ENCODE measurements around the gene APP.
"Not testable (repeated sequence)": the region's sequence is repeated elsewhere in the genome, so short reads cannot be mapped to it uniquely, and the experiment has no call there.

Gene APP

DNA sequence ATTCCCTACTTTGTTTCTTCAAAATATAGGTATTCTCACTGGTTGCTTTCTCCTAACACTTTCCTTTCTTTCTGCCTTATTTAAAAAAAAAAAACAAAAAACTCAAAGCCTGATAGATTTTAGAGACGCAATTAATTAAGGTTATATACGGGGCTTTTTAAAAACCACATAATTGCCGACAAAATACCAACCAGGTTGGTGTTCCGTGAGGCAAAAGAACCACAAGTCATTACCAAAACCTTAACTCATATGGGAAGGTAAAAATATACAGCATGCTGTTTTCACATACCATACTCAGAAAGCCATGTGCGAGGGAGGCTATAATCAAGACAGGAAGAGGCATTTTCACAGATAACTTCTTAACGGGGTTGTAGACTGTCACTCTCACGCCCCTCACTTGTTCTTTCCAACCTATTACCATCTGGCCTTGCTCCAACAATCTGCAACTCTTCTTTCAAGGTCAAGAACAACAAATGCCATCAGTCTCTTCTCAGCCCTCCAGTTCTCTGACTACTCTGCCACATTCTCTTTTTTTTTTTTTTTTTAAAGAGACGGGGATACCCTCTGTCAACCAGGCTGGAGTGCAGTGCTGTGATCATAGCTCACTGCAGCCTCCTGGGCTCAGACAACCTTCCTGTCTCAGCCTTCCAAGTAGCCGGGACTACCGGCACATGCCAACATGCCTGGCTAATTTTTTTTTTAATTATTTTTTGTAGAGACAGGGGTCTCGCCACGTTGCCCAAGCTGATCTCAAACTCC, 102.6 kb downstream of the APP start:
- DNase-seq (ENCODE audit: low read depth), result no peak

DNA sequence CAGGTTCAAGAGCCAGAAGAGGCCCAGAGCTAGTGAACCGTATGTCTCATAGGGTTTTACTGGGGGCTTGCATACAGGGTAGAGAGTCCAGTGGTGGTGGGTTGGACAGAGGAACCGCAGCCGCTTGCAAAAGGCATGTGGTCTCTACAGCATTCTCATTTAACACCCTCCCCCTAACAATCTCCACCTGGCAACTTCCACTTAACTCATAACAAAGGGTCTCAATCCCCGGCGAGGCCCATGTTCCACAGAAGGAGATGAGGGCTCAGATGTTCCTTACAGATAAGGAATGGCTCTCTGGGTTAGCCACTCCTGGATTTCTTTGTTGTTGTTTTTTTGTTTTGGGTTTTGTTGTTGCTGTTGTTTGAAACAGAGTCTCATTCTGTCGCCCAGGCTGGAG, 106.1 kb downstream of the APP start:
- no peak for DNase-seq (ENCODE audit: low read depth)

DNA sequence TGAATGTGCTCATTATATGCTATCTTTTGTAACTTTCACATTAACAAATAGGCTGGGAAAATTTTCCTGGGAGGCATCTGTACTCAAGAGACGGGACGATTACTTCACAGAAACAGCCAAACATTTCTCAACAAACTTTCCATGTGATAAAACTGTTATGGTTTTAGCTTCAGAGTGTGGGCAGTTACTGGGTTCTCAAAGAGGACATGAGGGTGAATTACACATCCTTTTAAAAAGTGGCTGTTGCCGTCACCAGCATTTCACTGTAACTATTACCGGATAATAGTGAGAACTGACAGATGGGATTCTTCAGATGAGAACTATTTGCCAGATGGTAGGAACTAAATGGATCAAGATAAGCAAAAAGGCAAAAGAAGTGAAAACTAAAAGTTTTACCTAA, 109.1 kb downstream of the APP start:
- no peak for DNase-seq (ENCODE audit: low read depth)

GRCh38 chr21:26060335-26061115, 110.0 kb downstream of the APP start:
- DNase-seq (ENCODE audit: low read depth), result no peak

GRCh38 chr21:26057477-26058170, 112.9 kb downstream of the APP start:
- no peak for DNase-seq (ENCODE audit: low read depth)

DNA sequence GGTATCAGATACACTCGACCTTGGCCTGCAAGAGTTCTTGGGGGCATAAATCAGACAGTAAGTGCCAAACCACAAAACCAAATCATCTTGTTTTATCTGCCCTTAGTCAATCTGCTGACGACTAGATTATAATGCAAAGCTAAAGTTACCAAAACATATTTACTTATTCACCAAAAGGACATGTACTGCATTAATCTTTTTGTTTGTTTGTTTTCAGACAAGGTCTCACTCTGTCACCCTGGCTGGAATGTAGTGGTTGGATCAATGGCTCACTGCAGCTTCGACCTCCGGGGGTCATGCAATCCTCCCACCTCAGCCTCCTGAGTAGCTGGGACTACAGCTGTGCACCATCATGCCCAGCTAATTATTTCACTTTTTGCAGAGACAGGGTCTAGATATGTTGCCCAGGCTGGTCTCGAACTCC, 114.7 kb downstream of the APP start:
- no peak for DNase-seq (ENCODE audit: low read depth)

GRCh38 chr21:26055010-26055409, 115.6 kb downstream of the APP start:
- DNase-seq (ENCODE audit: low read depth), result no peak

DNA sequence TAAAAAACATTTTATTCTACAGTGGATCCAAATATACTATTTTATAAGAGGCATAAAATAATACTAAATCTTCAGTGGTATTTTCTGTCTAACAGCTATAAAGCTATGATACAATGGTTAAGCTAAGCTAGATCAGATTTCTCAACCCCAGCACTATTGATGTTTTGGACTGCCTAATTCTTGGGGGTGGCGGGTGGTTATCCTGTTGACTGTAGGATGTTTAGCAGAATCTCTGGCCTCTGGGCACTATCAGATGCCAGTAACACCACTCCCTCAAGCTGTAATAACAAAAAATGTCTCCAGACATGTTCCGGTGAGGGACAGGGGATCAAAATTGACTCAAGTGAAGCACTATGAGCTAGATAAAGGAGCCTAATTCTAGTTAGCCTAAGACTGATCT, 118.5 kb downstream of the APP start:
- no peak for DNase-seq (ENCODE audit: low read depth)

DNA sequence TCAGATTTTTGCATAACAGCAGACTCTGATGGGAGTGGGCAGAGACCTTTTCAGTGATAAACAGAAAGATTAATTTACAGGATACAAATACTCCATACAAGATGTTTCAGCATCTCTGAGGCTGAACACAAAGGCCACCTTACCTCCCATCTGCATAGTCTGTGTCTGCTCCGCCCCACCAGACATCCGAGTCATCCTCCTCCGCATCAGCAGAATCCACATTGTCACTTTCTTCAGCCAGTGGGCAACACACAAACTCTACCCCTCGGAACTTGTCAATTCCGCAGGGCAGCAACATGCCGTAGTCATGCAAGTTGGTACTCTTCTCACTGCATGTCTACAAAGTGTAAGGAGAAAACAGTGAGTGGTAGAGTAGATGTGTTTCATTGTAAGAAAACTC, 119.7 kb downstream of the APP start:
- no peak for DNase-seq (ENCODE audit: low read depth)

GRCh38 chr21:26049803-26050202, 120.8 kb downstream of the APP start:
- no peak for DNase-seq (ENCODE audit: low read depth)

DNA sequence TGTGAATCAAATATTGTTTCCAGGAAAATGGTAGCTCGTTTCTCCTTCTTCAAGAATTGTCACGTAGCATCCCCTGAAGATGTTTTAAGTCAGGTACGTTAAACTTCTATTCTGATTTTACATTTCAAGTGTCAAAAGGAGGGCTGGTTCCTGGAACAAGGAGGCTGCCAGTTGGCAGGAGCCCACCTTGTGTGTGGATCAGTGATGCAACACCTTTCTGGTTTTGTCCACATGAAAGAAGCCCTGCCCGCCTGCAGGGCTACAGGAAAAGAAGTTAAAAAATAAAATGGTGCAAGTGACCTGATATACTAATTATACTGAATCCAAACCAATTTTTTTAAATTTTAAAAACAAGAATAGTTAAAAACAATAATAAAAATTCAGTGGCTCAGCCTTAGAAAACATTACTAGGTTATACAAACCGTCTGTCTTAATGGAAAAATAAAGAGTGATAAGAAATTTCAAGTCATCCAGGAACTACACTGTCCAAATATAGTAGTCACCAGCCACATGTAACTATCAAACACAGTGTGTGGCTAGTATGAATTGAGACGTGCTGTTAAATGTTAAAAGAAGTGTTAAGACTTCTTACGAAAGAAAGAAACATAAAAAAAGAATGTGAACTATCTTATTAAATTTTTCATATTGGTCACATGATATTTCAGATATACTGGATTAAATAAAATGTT, 123.1 kb downstream of the APP start:
- DNase-seq (ENCODE audit: low read depth), result no peak

- no peak for DNase-seq (ENCODE audit: low read depth)
These were observed 126.7 kb downstream of the APP start for GRCh38 chr21:26043891-26044290.

GRCh38 chr21:26042181-26042876, 128.2 kb downstream of the APP start:
- no peak for DNase-seq (ENCODE audit: low read depth)

DNA sequence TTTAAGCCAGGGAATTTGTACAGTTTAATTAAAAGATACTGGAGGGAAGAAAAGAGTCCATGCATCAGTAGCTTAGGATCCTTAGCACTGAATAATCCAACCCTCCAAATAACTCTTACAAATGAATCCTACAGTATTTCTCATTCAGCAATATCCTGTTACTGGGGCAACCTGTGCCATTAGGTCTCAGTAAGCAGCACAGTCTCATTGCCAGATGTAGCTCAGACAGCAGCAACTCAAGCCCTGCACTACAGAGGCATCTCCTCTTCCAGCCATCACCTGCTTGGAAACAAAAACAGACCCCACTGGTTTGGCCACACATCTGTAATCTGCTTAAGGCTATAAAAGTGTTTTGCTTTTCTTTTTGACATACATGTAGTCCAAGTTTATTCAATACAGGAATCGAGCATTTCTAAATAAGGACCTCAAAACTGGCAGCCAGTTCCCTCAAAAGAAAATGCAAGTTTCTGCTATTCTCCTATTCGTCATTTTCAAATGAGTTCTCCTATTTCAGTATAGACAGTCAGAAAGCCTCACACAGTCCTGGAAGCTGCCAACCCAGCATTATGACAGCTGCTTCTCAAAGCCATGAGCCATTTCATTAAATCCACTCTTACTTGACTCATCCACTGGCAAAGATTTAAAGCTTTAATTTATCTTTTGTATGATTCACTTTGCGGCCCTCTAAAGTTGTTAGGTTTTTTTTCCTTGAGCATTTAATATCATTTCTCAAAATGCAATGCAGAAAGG, 129.0 kb downstream of the APP start:
- no peak for DNase-seq (ENCODE audit: low read depth)

- no peak for DNase-seq (ENCODE audit: low read depth)
These were observed 133.7 kb downstream of the APP start for GRCh38 chr21:26036916-26037315.

- no peak for DNase-seq (ENCODE audit: low read depth)
These were observed 138.3 kb downstream of the APP start for GRCh38 chr21:26032263-26032662.

GRCh38 chr21:26028183-26028582, 142.4 kb downstream of the APP start:
- DNase-seq (ENCODE audit: low read depth), result no peak

DNA sequence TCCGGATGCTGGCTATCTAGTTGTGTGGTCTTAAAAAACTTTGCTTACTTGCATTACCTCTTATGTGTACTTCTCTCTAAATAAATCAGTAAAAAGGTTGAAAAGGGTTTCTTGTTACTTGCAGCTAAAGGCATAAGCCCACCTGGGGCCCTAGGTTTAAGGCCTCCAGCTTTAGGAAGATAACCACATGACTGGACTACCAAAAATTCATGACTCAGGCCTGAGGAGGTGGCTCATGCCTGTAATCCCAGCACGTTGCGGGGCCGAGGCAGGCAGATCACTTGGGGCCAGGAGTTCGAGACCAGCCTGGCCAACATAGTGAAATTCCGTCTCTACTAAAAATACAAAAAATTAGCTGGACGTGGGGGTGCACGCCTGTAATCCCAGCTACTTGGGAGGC, 142.9 kb downstream of the APP start:
- DNase-seq (ENCODE audit: low read depth), result no peak

GRCh38 chr21:26025536-26026512, 144.7 kb downstream of the APP start:
- DNase-seq (ENCODE audit: low read depth), result no peak

- not testable (repeated sequence) for DNase-seq (ENCODE audit: low read depth)
These were observed 147.2 kb downstream of the APP start for GRCh38 chr21:26023406-26023805.
